Renal pelvis (tissue), 4 donors: Measurements from ENCODE around the gene MAGI2. TPM values are rescaled to one million over a fixed set of nuclear protein-coding genes. Genes with fewer than 3 reads are reported as not detected.
"Not testable (repeated sequence)": the region's sequence is repeated elsewhere in the genome, so short reads cannot be mapped to it uniquely, and the experiment has no call there.

Source experiments
- DNase-seq: peaks from one replicate; pipeline ENCODE4 v3.0.0-alpha.2; 2013
- polyA plus RNA-seq, 3 donors: library from polyadenylated mRNA; unstranded; fragments of 120-200 nt; gene quantifications; one replicate each; pipeline ENCODE4 v1.2.1, GENCODE V29; 2013; ENCODE audit not compliant: insufficient read length in 3 of 3

MAGI2 gene
- polyA plus RNA-seq, 3 donors, result 33.9 to 41.0 (median 34.3) TPM

DNA sequence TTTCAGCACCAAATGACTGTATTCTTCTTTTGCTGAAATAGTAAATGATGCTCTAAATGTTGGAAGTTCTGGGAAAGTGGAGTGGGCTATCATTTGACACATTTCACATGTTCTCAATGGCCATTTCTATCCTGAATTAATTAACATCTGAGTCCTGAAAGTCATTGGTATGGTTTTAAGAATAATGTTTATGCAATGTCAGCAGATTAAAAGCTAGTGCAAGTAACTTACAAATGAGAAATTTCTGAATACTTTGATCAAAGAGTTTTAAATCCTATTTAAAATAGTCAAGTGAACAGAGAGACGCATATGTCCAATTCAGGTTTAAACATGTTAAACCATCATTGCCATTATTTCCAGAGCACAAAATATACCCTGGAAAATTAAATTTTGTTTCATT lies 1146.8 kb downstream of the MAGI2 start:
- no peak for DNase-seq

DNA sequence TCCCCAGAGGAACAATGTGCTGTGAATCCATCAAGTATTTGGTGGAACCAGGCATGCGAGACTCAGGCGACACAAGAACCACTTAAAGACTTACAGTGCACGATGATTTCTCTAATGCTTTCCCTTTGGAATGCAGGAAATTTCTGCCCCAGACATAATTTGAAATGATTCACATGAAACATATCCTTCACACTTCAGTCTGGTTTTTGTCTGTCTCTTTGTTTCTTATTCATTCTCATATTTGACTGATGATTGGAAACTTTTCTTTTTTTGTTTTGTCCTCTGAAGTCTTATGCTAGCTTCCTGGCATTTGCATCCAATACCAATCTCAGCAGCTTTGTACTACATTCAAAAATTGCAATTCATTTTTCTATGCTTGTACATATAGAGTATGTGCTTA lies 1152.1 kb downstream of the MAGI2 start:
- no peak for DNase-seq

DNA sequence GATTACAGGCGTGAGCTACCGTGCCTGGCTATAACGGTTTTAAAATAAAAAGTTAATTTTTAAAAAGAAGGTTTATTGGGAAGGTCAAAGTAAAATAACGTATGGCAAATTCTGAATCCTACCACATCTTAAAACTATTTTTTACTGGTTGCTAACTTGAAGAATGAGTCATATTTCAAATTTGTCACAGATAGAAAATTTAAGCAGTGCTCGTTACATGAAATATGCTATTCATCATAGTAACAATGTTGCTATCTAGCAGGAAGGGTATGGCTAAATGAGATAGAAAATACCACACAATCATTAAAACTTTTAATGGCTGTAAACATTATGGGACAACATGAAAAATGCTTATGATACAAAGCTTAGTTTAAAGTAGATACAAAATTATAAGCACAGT lies 1154.4 kb downstream of the MAGI2 start:
- no peak for DNase-seq

DNA sequence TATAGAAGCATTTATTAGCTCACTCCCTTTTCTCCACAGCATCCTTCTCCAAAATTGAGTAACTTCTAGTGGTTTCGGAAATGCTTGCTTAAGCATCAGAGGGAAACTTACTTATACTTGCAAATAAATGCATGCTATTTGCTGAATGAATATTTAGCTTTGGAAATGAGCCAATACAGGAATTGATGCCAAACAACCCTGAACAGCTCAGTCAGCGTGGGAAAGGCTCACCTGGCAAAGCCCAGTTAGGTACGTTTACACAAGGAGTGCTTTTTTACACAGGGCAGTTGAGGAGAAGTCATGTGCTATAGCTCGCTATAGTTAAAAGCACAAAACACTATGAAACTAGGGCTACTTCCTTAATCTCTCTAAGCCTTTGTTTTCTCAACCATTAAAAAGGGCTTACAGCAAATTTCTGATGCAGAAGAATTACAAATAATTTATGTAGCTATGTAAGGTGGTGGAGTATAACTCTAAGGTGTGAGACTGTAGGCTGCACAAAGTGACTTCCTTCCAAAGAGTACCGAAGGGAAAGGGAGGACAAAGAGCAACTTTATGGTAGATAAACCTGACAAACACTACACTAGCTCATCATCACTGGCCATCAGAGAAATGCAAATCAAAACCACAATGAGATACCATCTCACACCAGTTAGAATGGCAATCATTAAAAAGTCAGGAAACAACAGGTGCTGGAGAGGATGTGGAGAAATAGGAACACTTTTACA lies 1156.7 kb downstream of the MAGI2 start:
- DNase-seq, result peak; percentile 19

DNA sequence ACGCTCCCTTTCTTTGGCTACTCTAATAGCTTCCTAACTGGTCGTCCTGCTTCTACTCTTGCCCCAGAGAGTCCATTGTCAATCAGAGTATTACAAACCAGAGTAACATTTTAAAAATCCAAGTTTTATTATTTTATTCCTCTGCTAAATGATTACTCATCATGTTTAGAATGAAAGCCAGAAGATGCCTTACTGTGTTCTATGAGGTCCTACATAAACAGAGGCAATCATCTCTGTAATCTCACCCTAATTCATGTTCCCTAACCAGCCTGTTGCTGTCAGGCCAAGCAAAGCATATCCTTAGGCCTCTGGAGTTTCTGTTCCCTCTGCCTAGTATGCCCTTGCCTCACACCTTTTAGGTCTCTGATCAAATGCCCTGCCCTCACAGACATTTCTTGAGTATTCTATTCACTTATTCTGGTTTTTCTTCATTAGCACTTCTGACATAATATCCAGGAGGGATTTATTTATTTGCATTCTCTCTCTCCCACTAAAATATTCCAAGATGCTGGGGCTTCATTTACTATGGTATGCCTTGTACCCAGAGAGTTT lies 1157.3 kb downstream of the MAGI2 start:
- DNase-seq, result no peak

DNA sequence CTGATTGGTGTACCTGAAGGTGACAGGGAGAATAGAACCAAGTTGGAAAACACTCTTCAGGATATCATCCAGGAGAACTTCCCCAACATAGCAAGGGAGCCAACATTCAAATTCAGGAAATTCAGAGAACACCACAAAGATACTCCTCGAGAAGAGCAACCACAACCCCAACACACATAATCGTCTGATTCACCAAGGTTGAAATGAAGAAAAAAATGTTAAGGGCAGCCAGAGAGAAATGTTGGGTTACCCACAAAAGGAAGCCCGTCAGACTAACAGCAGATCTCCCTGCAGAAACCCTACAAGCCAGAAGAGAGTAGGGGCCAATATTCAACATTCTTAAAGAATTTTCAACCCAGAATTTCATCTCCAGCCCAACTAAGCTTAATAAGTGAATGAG lies 1164.0 kb downstream of the MAGI2 start:
- not testable (repeated sequence) for DNase-seq

DNA sequence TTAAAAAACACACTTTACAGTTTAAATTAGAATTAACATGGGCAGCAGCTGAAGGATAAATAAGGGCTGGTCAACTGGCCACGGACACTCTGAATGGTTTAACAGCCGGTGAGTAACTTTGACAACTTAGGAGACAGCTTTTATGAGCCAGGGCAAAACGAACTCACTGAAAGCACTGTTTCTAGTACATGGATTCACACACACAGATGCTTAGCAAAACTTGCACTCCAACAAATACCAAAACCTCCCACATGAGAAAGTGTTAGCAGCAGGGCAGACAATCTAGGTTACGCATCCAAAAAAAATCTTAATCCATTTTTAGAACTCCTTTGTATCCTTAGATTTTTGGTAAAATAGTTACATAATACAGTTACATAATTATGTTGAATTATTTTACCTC lies 1168.5 kb downstream of the MAGI2 start:
- DNase-seq, result no peak

DNA sequence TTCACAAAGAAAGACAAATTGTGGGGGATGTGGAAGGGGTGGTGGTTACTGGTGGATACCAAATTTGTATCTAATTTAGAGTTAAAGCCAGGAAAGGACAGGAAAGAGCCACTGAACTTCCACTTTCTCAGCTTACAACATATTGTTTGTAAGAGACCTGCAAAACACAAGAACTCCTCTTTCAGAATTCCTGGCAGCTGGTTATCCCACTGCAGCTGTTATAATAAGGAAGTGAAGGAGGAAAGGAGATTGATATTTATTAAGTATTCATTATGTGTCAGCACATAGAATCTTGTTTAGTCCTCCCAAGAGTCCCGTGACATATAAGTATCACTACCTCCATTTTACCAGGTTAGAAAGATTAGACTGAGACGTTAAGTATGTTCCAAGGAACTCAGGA lies 1173.2 kb downstream of the MAGI2 start:
- no peak for DNase-seq

DNA sequence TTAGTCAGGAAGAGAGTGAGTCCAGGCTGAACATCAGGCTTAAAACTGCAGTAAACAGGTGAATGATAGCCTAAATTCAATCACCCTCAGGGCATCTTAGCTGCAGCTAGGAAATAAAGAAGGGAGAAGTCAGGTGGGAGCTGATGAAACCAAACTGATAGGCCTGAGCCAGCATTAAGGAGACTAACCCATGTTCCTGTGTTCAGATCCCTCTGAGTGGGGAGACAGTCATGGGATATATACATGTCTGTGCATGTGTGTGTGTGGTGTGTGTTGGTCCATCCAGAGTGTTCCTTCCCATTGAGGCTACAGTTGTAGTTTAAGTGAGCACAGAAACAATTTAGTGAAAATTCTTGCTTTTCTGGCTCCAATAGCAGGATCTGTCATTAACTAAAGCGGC lies 1174.0 kb downstream of the MAGI2 start:
- DNase-seq, result no peak

DNA sequence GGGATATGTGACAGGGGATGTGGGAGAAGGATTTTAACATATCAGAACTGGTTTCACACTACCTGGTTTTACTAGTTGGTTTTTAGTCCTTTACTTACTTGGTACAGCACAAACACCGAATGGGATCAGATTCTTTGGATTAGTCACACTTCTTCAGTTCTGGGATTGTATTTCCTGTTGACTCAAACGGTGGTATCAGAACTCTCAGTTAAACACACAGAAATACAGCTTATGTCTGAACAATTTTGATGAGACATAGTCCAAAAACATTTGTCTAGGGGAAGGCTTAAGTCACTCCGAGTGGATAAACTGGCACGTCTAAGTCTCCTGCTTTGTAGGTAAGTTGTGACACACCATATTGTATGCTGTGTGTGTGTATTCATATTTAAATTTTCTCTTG lies 1174.4 kb downstream of the MAGI2 start:
- no peak for DNase-seq

DNA sequence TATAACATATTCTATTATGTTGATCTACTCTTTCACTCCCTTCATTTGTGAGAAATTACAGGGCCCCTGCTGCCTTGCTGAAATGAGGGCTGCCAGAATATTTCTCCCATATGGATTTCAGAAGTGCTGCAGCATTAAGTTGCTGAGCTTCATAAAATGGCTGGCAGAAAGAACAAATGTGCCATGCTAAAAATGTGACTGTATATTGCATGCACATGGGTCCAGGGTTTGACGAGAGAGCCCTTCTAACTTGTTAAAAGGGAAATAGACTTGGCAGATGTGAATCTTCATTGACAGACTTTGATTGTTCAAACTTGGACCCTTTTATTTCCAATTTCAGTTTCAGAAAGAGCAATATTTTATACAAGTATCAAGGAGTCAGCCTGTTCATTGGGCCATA lies 1186.3 kb downstream of the MAGI2 start:
- DNase-seq, result no peak

DNA sequence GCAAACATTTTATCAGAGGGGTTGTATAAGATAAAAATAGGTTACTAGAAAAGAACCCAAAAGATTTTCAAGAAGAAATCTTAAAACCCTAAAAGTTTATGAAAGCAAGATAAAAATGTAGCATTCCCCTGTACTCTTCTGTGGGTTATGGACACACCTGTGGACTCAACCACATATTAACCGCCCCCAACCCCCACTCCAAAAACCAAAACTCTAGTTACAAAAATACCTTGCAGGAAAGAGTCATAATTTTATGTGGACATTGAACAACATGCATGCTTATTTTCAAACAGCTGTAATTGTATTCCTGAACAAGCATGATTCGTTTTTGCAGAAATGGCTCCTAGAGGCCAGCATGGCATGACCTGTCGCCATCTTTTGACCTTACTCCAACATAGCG lies 1188.0 kb downstream of the MAGI2 start:
- no peak for DNase-seq

DNA sequence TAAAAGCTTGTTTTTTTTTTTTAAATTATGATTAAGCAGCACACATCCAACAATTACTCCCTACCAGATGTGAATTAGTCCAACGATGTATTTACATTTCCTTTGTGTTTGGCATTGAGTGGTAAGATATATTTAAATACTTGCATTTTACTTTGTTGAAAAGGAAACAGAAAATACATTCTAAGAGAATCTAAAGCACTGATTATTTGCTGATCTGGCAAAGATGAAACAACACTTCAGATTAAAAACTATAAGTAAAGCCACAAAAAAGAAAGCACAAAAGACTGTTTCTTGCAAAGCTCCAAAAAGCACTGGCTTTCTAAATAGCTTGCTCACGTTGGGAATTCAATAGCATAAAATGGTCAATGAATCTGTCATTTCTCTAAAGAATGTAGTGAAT lies 1188.4 kb downstream of the MAGI2 start:
- no peak for DNase-seq

DNA sequence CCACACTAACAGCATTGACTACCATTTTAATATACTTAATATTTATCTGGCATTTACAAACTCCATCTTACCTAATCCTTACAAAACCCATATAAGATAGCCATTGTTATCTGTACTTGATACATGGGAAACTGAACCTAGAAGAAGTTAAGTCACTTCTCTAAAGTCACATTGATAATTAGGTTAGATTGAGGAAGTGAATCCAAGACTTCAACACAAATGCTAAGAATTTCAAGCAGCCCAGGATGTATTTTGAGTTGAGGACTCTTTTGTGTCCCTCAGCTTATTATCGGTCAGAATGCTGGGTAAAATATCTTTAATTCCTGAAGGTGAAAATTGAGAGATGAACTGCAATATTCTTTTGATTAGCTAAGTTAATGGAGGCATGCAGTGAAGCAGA lies 1189.4 kb downstream of the MAGI2 start:
- no peak for DNase-seq

DNA sequence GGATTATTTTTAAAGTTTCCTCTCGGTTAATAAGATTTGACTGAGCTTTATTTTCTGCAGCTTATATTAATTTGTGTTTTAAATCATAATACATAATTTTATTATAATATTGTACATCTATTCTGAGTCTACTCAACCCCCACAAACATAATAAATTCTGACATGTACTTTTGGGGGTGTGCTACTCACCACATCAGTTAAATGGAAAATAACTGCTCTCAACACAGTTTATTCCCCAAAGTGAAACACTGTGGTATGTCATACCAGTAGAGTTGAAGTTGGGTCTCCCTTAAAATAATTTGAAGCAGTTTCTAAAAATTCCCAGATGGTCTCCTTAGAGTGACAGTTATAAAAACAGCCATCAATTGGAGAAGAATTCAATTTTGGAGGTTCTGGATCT lies 1191.7 kb downstream of the MAGI2 start:
- DNase-seq, result no peak

DNA sequence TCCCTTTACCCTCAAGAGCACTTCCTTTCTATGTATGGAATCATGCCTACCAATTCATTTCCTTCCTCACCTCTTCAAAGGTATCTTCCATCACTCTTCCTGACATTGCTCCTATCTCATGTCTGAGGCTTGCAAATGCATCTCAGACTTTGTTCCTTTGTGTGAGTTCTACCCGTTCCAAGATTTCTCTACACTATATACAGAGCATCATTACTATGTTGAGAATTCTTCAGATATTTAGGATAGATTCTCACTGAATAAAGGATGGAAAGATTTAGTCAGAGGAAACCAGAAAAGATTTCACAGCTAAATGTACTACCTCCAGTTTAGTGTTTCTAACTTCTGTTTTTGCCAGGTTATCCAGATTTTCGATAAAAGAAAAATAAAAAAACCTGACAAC lies 1192.2 kb downstream of the MAGI2 start:
- DNase-seq, result no peak

DNA sequence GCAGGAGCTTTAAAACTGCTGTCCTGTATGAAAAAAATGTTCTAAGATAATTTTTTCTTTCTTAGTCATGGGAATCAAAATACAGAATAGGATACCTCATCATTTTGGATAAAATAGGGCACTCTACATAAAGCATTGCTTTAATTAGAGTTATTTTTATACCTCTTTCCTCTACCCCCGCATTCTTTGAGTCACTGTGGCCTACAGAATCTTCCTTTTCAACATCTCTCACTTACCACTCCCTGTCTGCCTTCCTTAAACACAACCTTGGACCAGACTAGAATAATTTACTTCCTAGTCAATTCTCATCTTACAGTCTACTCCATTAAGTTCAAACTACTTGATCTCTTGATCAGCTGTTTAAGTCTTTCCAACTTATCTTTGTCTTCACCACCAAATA lies 1192.6 kb downstream of the MAGI2 start:
- DNase-seq, result no peak

DNA sequence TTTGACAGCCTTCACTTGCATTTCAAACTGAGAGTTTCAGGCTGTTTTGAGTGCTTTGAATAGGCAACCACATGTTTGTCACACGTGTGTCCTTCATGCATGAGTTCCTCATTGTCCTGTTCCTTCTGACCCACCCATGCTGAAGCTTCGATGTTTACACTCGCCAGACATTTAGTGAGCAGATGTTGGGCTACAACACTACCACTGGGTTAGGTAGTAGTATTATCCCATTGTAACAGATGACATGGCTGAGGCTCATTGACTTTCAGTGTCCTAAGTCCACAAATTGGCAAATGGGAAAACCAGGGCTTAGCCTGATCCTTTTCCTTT lies 1198.8 kb downstream of the MAGI2 start:
- no peak for DNase-seq

DNA sequence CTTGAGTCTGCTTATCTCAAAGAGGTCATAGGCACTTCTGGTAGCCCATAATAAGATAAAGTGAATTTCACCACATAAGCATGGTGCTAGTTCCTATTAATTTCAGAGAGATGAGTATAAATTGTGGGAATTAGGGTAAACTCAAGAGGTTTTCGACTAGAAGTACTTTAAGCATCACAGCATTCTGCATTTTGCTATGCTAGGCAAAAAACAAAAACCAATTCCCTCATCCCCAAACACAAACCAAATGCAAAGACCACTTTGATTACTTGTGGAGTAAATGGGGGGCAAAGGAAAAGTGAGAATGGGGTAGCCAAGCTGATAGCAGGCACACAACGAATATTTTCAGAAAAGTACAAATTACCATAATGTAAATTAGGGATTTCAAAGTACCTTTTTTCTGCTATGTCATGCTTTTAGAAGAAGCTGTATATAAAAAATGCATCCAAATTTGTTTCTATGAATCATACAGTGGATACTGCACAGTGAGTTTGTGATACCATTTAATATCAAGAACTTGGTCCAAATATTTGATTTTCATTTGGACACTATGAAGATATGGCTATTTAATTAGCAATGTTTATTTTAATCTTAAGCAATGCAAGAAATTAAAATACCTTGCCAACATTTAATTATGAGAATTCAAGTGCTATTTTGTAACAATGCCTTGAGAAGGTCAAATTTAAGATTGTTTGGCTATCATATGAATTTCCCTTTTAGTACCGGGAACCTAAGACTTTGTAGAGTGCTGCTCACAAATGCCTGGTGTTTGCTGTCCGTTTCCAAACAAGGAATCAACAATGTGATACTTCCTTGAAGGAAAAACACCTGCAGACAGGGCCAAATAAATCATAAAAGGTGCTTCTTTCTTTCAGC lies 1199.4 kb downstream of the MAGI2 start:
- DNase-seq, result no peak

DNA sequence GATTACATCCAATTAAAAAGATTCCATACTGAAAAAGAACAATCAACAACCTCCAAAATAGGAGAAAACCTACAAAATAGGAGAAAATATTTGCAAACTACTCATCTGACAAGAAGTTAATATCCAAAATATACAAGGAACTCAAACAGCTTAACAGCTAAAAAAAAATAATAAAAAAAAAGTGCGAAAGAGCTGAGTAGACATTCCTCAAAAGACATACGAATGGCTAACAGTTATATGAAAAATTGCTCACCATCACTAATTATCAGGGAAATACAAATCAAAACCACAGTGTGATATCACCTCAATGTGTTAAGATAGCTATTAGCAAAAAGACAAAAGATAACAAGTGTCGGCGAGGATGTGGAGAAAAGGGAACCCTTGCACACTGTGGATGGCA lies 1204.6 kb downstream of the MAGI2 start:
- no peak for DNase-seq

DNA sequence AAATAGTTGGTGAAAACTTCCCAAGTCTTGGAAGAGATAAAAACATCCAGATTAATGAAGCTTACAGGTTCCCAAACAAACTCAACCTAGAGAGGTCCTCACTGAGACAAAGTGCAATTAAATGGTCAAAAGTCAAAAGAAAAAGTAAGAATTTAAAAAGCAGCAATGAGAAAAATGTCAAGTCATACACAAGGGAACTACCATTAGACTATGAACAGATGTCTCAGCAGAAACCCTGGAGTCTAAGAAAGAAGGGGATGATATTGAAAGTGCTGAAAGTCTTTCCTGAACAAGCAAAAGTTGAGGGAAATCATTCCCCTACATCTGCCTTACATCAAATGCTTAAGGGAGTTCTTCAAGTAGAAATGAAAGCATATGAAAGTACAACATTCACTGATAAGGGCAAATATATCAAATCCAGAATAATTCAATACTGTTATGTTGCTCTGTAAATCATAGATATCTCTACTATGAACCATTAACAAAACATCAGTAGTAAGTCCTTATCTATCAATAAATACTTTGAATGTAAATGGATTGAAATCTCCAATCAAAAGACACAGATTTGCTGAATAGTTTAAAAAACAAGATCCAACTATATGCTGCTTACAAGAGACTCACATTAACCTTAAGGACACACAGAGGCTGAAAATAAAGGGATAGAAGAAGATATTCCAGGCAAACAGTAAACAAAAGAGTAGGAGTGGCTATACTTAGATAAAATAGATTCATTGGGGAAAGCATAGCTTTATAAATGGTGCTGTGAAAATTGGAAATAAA lies 1205.4 kb downstream of the MAGI2 start:
- no peak for DNase-seq

DNA sequence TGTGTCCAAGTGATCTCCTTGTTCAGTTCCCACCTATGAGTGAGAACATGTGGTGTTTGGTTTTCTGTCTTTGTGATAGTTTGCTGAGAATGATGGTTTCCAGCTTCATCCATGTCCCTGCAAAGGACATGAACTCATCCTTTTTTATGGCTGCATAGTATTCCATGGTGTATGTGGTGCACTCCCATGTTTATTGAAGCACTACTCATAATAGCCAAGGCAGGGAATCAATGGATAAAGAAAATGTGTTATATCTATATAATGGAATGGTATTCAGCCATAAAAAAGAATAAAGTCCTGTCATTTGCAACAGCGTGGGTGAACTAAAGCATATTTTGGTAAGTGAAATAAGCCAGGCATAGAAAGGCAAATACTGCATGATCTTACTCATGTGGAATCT lies 1213.3 kb downstream of the MAGI2 start:
- DNase-seq, result not testable (repeated sequence)

DNA sequence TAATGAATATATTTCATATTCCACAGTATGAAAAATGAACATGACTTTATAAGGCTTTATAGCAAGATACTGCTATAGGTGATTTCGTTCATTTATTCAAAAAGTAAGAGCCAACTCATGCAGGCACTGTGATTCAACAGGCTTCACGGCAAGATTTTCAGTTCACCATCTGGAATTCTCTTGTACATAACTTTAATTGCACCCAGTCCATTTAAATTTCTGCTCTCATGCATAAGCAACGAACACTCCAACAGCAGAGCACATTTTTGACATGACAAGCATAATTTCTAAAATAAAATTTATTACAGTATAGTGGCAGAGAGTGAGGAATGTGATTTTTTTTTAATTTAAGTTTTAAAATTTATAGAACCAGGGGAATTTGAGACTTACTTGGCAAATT lies 1218.8 kb downstream of the MAGI2 start:
- no peak for DNase-seq
